ENCODE data around the gene PPM1D.

DNA sequence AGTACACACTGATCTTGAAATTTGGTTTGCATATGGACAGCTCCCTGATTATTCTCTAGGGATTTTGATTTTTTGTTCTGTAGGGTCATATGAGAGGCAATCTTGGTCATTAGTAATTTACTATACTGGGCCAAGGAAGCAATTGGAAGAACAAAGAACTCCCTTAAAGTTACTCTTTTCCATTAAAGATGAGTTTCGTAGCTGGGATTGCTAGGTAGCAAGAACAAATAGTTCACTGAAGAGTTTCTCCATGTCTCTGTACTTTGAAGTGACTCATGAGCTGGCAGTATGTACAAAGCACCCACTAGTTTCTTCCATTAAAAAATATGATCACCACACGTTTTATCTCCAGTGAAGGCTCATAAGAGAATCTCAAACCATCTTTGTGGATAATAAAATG lies 71.5 kb downstream of the PPM1D start:
- TF ChIP-seq, protein P1, sequence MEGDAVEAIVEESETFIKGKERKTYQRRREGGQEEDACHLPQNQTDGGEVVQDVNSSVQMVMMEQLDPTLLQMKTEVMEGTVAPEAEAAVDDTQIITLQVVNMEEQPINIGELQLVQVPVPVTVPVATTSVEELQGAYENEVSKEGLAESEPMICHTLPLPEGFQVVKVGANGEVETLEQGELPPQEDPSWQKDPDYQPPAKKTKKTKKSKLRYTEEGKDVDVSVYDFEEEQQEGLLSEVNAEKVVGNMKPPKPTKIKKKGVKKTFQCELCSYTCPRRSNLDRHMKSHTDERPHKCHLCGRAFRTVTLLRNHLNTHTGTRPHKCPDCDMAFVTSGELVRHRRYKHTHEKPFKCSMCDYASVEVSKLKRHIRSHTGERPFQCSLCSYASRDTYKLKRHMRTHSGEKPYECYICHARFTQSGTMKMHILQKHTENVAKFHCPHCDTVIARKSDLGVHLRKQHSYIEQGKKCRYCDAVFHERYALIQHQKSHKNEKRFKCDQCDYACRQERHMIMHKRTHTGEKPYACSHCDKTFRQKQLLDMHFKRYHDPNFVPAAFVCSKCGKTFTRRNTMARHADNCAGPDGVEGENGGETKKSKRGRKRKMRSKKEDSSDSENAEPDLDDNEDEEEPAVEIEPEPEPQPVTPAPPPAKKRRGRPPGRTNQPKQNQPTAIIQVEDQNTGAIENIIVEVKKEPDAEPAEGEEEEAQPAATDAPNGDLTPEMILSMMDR (conservative IDR thresholded peaks at IDR 0.05): no peak
- no peak for TF ChIP-seq EZH2 (IDR thresholded peaks at IDR 0.05; ENCODE audit: low read depth)

All from PC-9 (cell line).